ENCODE measurements around the gene GTF2A1. TPM values are rescaled to one million over a fixed set of nuclear protein-coding genes. Genes with fewer than 3 reads are reported as not detected.

GTF2A1 gene
- total RNA-seq, 1 donor from 2014 or later: 43.4 TPM

GRCh38 chr14:81132468-81132867 is 88.3 kb downstream of the GTF2A1 start:
- H3K27me3 Mint-ChIP-seq: peaks cover 3% of the 10 kb centered on the region
- intact Hi-C loops (cut with micrococcal nuclease): no loop called here
- H3K27ac Mint-ChIP-seq: no peak overlapping the region
- no peak for DNase-seq
- H3K4me1 Mint-ChIP-seq: no peaks in the 10 kb centered on the region
- H3K4me3 Mint-ChIP-seq: no peak overlapping the region
- no peaks in the 10 kb centered on the region for H3K36me3 Mint-ChIP-seq (ENCODE audit: low read depth)
- H3K9me3 Mint-ChIP-seq: no peaks in the 10 kb centered on the region

DNA sequence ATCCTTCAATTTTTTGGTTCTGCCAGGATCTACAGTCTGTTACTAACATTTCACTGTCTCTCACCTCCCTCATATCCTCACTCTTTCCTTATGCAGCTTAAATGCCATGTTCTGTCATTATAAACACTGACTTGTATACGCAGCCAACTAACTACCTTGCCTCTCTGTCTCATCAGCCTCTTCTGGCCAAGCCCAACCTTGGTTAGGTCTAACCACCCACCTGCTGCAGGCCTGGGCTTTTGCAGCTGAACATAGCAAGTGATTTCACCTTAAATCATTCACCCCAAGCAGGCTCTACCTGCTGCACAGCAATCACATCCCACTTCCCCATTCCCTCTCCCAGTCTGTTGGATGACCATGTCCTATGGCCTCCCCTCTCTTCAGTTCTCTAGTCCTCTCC is 91.5 kb downstream of the GTF2A1 start:
- no peaks in the 10 kb centered on the region for H3K9me3 Mint-ChIP-seq
- DNase-seq: no peak
- no peaks in the 10 kb centered on the region for H3K36me3 Mint-ChIP-seq (ENCODE audit: low read depth)
- H3K27me3 Mint-ChIP-seq: peaks cover 3% of the 10 kb centered on the region
- intact Hi-C loops (cut with micrococcal nuclease): loop anchor here (1.0 kb wide), 1 partner anchor 44 kb away; no protein-coding TSS in a partner anchor
- H3K4me3 Mint-ChIP-seq: no peak overlapping the region
- no peak overlapping the region for H3K27ac Mint-ChIP-seq
- H3K4me1 Mint-ChIP-seq: no peaks in the 10 kb centered on the region

GRCh38 chr14:81127785-81128184 is 93.0 kb downstream of the GTF2A1 start:
- Mint-ChIP-seq H3K27me3 (no peaks in the 10 kb centered on the region), H3K27ac (no peak overlapping the region), H3K4me3 (no peak overlapping the region), H3K36me3 (ENCODE audit: low read depth) (no peaks in the 10 kb centered on the region), H3K9me3 (no peaks in the 10 kb centered on the region), H3K4me1 (no peaks in the 10 kb centered on the region)
- DNase-seq: no peak
- intact Hi-C loops (cut with micrococcal nuclease): no loop called here

- peaks cover 5% of the 10 kb centered on the region for H3K4me1 Mint-ChIP-seq
- peaks cover 1% of the 10 kb centered on the region for H3K36me3 Mint-ChIP-seq (ENCODE audit: low read depth)
- intact Hi-C loops (cut with micrococcal nuclease): no loop called here
- H3K27ac Mint-ChIP-seq: no peak overlapping the region
- no peaks in the 10 kb centered on the region for H3K27me3 Mint-ChIP-seq
- H3K9me3 Mint-ChIP-seq: no peaks in the 10 kb centered on the region
- H3K4me3 Mint-ChIP-seq: no peak overlapping the region
- DNase-seq: no peak
Observed at GRCh38 chr14:81125536-81125935, 95.2 kb downstream of the GTF2A1 start.

Other genes with a start within 250 kb of the GTF2A1 start
- gene STON2, start 179.4 kb upstream of the GTF2A1 start, total RNA-seq: 0.14 and 0.30 TPM in 2 replicates